Mesendoderm (in vitro differentiated cells): ENCODE results near the gene PC.
A peak's percentile ranks its signal among the peaks of the same experiment; 100 is the strongest.

Source experiments
- DNase-seq: peaks from one replicate; pipeline ENCODE4 v3.0.0; 2013
- H2AK5ac ChIP-seq: 2 replicates; pipeline ENCODE4 v1.6.1; 2013; ENCODE audit warnings: low read length, inconsistent platforms
- H2BK120ac ChIP-seq: 2 replicates; pipeline ENCODE4 v1.6.1; 2013; ENCODE audit warnings: low read depth, mild to moderate bottlenecking, low read length, moderate library complexity, mixed read lengths
- H2BK15ac ChIP-seq: replicated peaks from 2 replicates; pipeline ENCODE4 v1.6.1; 2013; ENCODE audit warnings: low read depth, mild to moderate bottlenecking, moderate library complexity
- H2BK5ac ChIP-seq: 2 replicates; pipeline ENCODE4 v1.6.1; 2013; ENCODE audit warnings: low read length, inconsistent platforms
- H3K18ac ChIP-seq: 2 replicates; pipeline ENCODE4 v1.6.1; 2013; ENCODE audit warnings: mild to moderate bottlenecking, low read length, mixed read lengths
- H3K23ac ChIP-seq: one replicate; pipeline ENCODE4 v1.6.1; 2013; ENCODE audit warnings: low read length
- H3K27ac ChIP-seq: 2 replicates; pipeline ENCODE4 v1.5.1; 2013; ENCODE audit warnings: low read depth, mild to moderate bottlenecking, inconsistent platforms, low read length, moderate library complexity
- H3K27me3 ChIP-seq: 2 replicates; pipeline ENCODE4 v1.6.1; 2013; ENCODE audit warnings: low read length, control low read depth, mild to moderate bottlenecking, inconsistent platforms; ENCODE audit not compliant: insufficient read depth, poor library complexity
- H3K36me3 ChIP-seq: 2 replicates; pipeline ENCODE4 v1.6.1; 2013; ENCODE audit warnings: low read length, inconsistent platforms; ENCODE audit not compliant: control insufficient read depth, insufficient read depth
- H3K4ac ChIP-seq: one replicate; pipeline ENCODE4 v1.6.1; 2013; ENCODE audit warnings: low read depth, mild to moderate bottlenecking, low read length, moderate library complexity
- H3K4me1 ChIP-seq: 2 replicates; pipeline ENCODE4 v1.6.1; 2013; ENCODE audit warnings: low read depth, low read length, inconsistent platforms; ENCODE audit not compliant: control insufficient read depth
- H3K4me2 ChIP-seq: 2 replicates; pipeline ENCODE4 v1.6.1; 2013; ENCODE audit warnings: low read length
- H3K4me3 ChIP-seq: 2 replicates; pipeline ENCODE4 v1.5.1; 2013; ENCODE audit warnings: mild to moderate bottlenecking, low read length
- H3K56ac ChIP-seq: one replicate; pipeline ENCODE4 v1.6.1; 2013; ENCODE audit warnings: low read length
- H3K79me1 ChIP-seq: 2 replicates; pipeline ENCODE4 v1.6.1; 2013; ENCODE audit warnings: low read length, inconsistent platforms
- H3K79me2 ChIP-seq: 2 replicates; pipeline ENCODE4 v1.6.1; 2013; ENCODE audit warnings: mild to moderate bottlenecking, low read length; ENCODE audit not compliant: control insufficient read depth, insufficient read depth
- H3K9ac ChIP-seq: 2 replicates; pipeline ENCODE4 v1.6.1; 2013; ENCODE audit warnings: low read length, inconsistent platforms
- H4K5ac ChIP-seq: one replicate; pipeline ENCODE4 v1.6.1; 2013; ENCODE audit warnings: low read length
- H4K8ac ChIP-seq: one replicate; pipeline ENCODE4 v1.6.1; 2013; ENCODE audit warnings: low read depth, mild to moderate bottlenecking, control low read depth, low read length, moderate library complexity
- WGBS: extraction: QIAGEN DNeasy Blood & Tissue Kit; methylation state at CpG from one replicate; pipeline ENCODE4 v1.1.7; 2013; ENCODE audit warnings: low lambda C conversion rate, missing lambda C conversion rate; ENCODE audit not compliant: insufficient coverage; ENCODE audit errors: extremely low coverage; 5-methylcytosine and 5-hydroxymethylcytosine counted together

Gene PC

GRCh38 chr11:66845876-66846212 lies 112.3 kb downstream of the PC start:
- H3K4me2 ChIP-seq = no peak overlapping the region
- no peak overlapping the region for H3K56ac ChIP-seq
- peaks cover 22% of the 10 kb centered on the region for H3K79me1 ChIP-seq
- H3K4ac ChIP-seq = no peak overlapping the region
- H3K23ac ChIP-seq = no peak overlapping the region
- no peaks in the 10 kb centered on the region for H3K27me3 ChIP-seq
- no peak overlapping the region for H2BK15ac ChIP-seq
- H3K4me3 ChIP-seq = no peak overlapping the region
- H4K8ac ChIP-seq = no peak overlapping the region
- H2BK120ac ChIP-seq = no peak overlapping the region
- no peak overlapping the region for H4K5ac ChIP-seq
- no peak overlapping the region for H3K9ac ChIP-seq
- H3K4me1 ChIP-seq = peaks cover 7% of the 10 kb centered on the region
- peaks cover 5% of the 10 kb centered on the region for H3K36me3 ChIP-seq
- no peak for DNase-seq
- H3K18ac ChIP-seq = no peak overlapping the region
- H2AK5ac ChIP-seq = no peak overlapping the region
- peaks cover 21% of the 10 kb centered on the region for H3K79me2 ChIP-seq
- no CpG with 5 or more reads among the region's 9 CpGs for WGBS
- no peak overlapping the region for H3K27ac ChIP-seq
- H2BK5ac ChIP-seq = no peak overlapping the region

GRCh38 chr11:66845143-66845875 lies 112.9 kb downstream of the PC start:
- Histone ChIP-seq H3K9ac (no peak overlapping the region), H3K36me3 (peaks cover 5% of the 10 kb centered on the region), H2BK5ac (no peak overlapping the region)

GRCh38 chr11:66844496-66845142 lies 113.6 kb downstream of the PC start:
- H3K9ac ChIP-seq = peak overlapping the region; percentile 96
- no peak overlapping the region for H2BK120ac ChIP-seq
- H3K18ac ChIP-seq = no peak overlapping the region
- H3K27ac ChIP-seq = no peak overlapping the region
- peak overlapping the region; percentile 98 for H3K4me2 ChIP-seq
- H3K27me3 ChIP-seq = no peaks in the 10 kb centered on the region
- no peak overlapping the region for H4K8ac ChIP-seq
- no peak overlapping the region for H2BK15ac ChIP-seq
- peak overlapping the region; percentile 99 for H3K56ac ChIP-seq
- H3K4ac ChIP-seq = no peak overlapping the region
- WGBS = no CpG with 5 or more reads among the region's 12 CpGs
- no peak overlapping the region for H3K23ac ChIP-seq
- H3K36me3 ChIP-seq = peaks cover 5% of the 10 kb centered on the region
- H3K4me1 ChIP-seq = peaks cover 7% of the 10 kb centered on the region
- DNase-seq = no peak
- peaks cover 21% of the 10 kb centered on the region for H3K79me2 ChIP-seq
- H4K5ac ChIP-seq = no peak overlapping the region
- H3K79me1 ChIP-seq = peaks cover 23% of the 10 kb centered on the region
- H2AK5ac ChIP-seq = no peak overlapping the region
- H2BK5ac ChIP-seq = no peak overlapping the region
- H3K4me3 ChIP-seq = no peak overlapping the region

More at GRCh38 chr11:66845143-66845875, 112.9 kb downstream of the PC start:
- H2AK5ac ChIP-seq = no peak overlapping the region
- no peaks in the 10 kb centered on the region for H3K27me3 ChIP-seq
- H4K8ac ChIP-seq = no peak overlapping the region
- H3K4me1 ChIP-seq = peaks cover 7% of the 10 kb centered on the region
- peaks cover 23% of the 10 kb centered on the region for H3K79me1 ChIP-seq
- no peak overlapping the region for H3K56ac ChIP-seq
- H3K18ac ChIP-seq = no peak overlapping the region
- H3K79me2 ChIP-seq = peaks cover 21% of the 10 kb centered on the region
- H3K4ac ChIP-seq = no peak overlapping the region
- no CpG with 5 or more reads among the region's 15 CpGs for WGBS
- no peak overlapping the region for H4K5ac ChIP-seq
- no peak overlapping the region for H3K23ac ChIP-seq
- H3K27ac ChIP-seq = no peak overlapping the region
- no peak overlapping the region for H2BK15ac ChIP-seq
- no peak overlapping the region for H2BK120ac ChIP-seq
- H3K4me2 ChIP-seq = no peak overlapping the region
- no peak for DNase-seq
- no peak overlapping the region for H3K4me3 ChIP-seq

GRCh38 chr11:66843776-66844495 lies 114.2 kb downstream of the PC start:
- peak overlapping the region; percentile 99 for H3K56ac ChIP-seq

GRCh38 chr11:66842896-66843775 lies 115.0 kb downstream of the PC start, which contains the start of gene RCE1:
RCE1 (plus strand) TSS chr11:66843441; CDS start chr11:66843456, 15 bp downstream.
- Histone ChIP-seq H3K23ac (peak within 1 kb of the TSS; percentile 48), H4K5ac (no peak within 1 kb of the TSS), H3K79me1 (peaks cover 23% of the 10 kb centered on the region), H3K4ac (peak within 1 kb of the TSS; percentile 89), H3K36me3 (peaks cover 5% of the 10 kb centered on the region), H2BK5ac (peak within 1 kb of the TSS; percentile 73), H3K27ac (peak within 1 kb of the TSS; percentile 87), H3K56ac (peak within 1 kb of the TSS; percentile 99), H2BK15ac (no peak within 1 kb of the TSS), H3K18ac (peak within 1 kb of the TSS; percentile 95), H4K8ac (peak within 1 kb of the TSS; percentile 91), H2AK5ac (peak within 1 kb of the TSS; percentile 45), H3K27me3 (no peaks in the 10 kb centered on the region), H3K4me3 (peak within 1 kb of the TSS; percentile 94), H2BK120ac (peak within 1 kb of the TSS; percentile 31), H3K4me1 (peaks cover 7% of the 10 kb centered on the region), H3K79me2 (peaks cover 21% of the 10 kb centered on the region), H3K9ac (peak within 1 kb of the TSS; percentile 96), H3K4me2 (peak within 1 kb of the TSS; percentile 98)
- WGBS = no CpG with 5 or more reads among the region's 98 CpGs
- DNase-seq = peak; percentile 93

More at GRCh38 chr11:66843776-66844495, 114.2 kb downstream of the PC start:
- H3K79me1 ChIP-seq = peaks cover 23% of the 10 kb centered on the region
- peak overlapping the region; percentile 94 for H3K4me3 ChIP-seq
- no peak overlapping the region for H3K27ac ChIP-seq
- no peaks in the 10 kb centered on the region for H3K27me3 ChIP-seq
- DNase-seq = no peak
- no peak overlapping the region for H4K5ac ChIP-seq
- H2BK5ac ChIP-seq = peak overlapping the region; percentile 20
- H3K4me1 ChIP-seq = peaks cover 7% of the 10 kb centered on the region
- H2BK120ac ChIP-seq = no peak overlapping the region
- H3K36me3 ChIP-seq = peaks cover 5% of the 10 kb centered on the region
- H3K9ac ChIP-seq = peak overlapping the region; percentile 96
- no peak overlapping the region for H4K8ac ChIP-seq
- H2BK15ac ChIP-seq = no peak overlapping the region
- peak overlapping the region; percentile 45 for H2AK5ac ChIP-seq
- peaks cover 21% of the 10 kb centered on the region for H3K79me2 ChIP-seq
- peak overlapping the region; percentile 98 for H3K4me2 ChIP-seq
- no peak overlapping the region for H3K4ac ChIP-seq
- WGBS = no CpG with 5 or more reads among the region's 16 CpGs
- H3K23ac ChIP-seq = no peak overlapping the region
- H3K18ac ChIP-seq = no peak overlapping the region
